Panc1 (cell line): ENCODE measurements around the gene ADCYAP1R1.

Experiments
- POLR2AphosphoS5 ChIP-seq: IDR thresholded peaks from 2 replicates; pipeline ENCODE4 v1.6.1; 2012; ENCODE audit warnings: mild to moderate bottlenecking, low read depth, low read length, moderate library complexity
- TF ChIP-seq, protein P1 (sequence below): fragments of 450-650 bp; IDR thresholded peaks from 2 replicates; pipeline ENCODE4 v1.5.1; 2017; ENCODE audit warnings: mild to moderate bottlenecking
- TF ChIP-seq, protein P2 (sequence below), 2 experiments: IDR thresholded peaks; 2 replicates each; pipeline ENCODE4 v1.6.1; 2011 to 2012; ENCODE audit warnings: low read depth in 2 of 2, control low read depth in 1 of 2, low read length in 1 of 2, mild to moderate bottlenecking in 1 of 2, moderate library complexity in 1 of 2; ENCODE audit not compliant: insufficient read depth in 1 of 2

DNA sequence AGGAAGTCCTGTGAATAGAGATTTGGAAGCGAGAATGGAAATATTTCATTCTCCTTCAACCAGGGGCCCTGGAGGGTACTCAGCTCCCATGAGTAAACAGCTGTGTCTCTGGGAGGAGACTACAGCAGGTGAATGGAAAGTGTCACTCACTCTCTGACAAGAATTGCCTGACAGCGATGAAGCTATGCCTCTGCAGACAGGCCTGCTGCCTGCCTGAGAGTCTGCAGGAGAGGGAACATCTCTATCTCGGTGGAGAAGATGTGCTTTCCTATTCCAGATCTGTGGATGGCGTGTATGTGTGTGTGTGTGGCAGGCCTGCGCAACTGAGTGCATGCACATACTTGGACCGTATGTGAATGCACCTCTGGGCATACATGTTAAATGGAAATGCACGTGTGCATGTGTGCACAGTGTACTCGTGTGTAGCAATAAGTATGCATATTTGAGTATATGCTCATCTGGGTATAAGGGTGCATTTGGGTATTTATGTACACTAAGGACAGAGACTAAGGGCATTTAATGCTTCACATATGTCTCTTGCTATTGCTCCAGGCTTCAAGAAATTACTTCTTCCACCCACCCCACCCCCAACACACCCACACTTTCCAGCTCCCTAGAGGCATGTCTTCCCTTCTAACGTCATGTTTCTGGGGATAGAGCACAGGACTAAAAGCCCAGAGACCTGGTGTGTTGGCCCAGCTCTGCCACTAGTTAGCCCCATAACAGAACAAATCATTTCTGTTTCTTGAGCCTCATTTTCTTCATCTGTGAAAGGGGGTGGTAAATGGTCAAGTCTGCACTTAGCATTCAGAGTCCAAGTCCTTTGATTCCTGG is 4.6 kb upstream of the ADCYAP1R1 start:
- TF ChIP-seq, protein P1, sequence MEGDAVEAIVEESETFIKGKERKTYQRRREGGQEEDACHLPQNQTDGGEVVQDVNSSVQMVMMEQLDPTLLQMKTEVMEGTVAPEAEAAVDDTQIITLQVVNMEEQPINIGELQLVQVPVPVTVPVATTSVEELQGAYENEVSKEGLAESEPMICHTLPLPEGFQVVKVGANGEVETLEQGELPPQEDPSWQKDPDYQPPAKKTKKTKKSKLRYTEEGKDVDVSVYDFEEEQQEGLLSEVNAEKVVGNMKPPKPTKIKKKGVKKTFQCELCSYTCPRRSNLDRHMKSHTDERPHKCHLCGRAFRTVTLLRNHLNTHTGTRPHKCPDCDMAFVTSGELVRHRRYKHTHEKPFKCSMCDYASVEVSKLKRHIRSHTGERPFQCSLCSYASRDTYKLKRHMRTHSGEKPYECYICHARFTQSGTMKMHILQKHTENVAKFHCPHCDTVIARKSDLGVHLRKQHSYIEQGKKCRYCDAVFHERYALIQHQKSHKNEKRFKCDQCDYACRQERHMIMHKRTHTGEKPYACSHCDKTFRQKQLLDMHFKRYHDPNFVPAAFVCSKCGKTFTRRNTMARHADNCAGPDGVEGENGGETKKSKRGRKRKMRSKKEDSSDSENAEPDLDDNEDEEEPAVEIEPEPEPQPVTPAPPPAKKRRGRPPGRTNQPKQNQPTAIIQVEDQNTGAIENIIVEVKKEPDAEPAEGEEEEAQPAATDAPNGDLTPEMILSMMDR, result no peak
- TF ChIP-seq, protein P2, sequence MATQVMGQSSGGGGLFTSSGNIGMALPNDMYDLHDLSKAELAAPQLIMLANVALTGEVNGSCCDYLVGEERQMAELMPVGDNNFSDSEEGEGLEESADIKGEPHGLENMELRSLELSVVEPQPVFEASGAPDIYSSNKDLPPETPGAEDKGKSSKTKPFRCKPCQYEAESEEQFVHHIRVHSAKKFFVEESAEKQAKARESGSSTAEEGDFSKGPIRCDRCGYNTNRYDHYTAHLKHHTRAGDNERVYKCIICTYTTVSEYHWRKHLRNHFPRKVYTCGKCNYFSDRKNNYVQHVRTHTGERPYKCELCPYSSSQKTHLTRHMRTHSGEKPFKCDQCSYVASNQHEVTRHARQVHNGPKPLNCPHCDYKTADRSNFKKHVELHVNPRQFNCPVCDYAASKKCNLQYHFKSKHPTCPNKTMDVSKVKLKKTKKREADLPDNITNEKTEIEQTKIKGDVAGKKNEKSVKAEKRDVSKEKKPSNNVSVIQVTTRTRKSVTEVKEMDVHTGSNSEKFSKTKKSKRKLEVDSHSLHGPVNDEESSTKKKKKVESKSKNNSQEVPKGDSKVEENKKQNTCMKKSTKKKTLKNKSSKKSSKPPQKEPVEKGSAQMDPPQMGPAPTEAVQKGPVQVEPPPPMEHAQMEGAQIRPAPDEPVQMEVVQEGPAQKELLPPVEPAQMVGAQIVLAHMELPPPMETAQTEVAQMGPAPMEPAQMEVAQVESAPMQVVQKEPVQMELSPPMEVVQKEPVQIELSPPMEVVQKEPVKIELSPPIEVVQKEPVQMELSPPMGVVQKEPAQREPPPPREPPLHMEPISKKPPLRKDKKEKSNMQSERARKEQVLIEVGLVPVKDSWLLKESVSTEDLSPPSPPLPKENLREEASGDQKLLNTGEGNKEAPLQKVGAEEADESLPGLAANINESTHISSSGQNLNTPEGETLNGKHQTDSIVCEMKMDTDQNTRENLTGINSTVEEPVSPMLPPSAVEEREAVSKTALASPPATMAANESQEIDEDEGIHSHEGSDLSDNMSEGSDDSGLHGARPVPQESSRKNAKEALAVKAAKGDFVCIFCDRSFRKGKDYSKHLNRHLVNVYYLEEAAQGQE (IDR thresholded peaks at IDR 0.05; ENCODE audit: insufficient read depth in 1 of 2, low read depth in 2 of 2, low read length in 1 of 2), result no peak
- TF ChIP-seq POLR2AphosphoS5, result no peak
